ENCODE measurements around the gene APEH.

Gene APEH

GRCh38 chr3:49716691-49717210 lies 42.6 kb downstream of the APEH start:
- no peak overlapping the region for H3K27ac Mint-ChIP-seq (ENCODE audit: low read depth)
- H3K4me1 Mint-ChIP-seq: peaks cover 24% of the 10 kb centered on the region
- H3K36me3 Mint-ChIP-seq (ENCODE audit: insufficient read depth): peaks cover 18% of the 10 kb centered on the region
- DNase-seq (ENCODE audit: low spot score in 2 of 2): no peak
- H3K9me3 Mint-ChIP-seq: no peaks in the 10 kb centered on the region
- H3K27me3 Mint-ChIP-seq: no peaks in the 10 kb centered on the region
- H3K4me3 Mint-ChIP-seq: no peak overlapping the region
- no peak for ATAC-seq (replicated peaks; ENCODE audit: extremely low read depth, poor library complexity, severe bottlenecking)

GRCh38 chr3:49717211-49717958 lies 43.2 kb downstream of the APEH start:
- no peak for ATAC-seq (replicated peaks; ENCODE audit: extremely low read depth, poor library complexity, severe bottlenecking)
- Mint-ChIP-seq H3K27me3 (no peaks in the 10 kb centered on the region), H3K36me3 (ENCODE audit: insufficient read depth) (peaks cover 21% of the 10 kb centered on the region), H3K4me1 (peaks cover 24% of the 10 kb centered on the region), H3K4me3 (peak overlapping the region; percentile 31), H3K27ac (ENCODE audit: low read depth) (no peak overlapping the region), H3K9me3 (no peaks in the 10 kb centered on the region)
- DNase-seq (ENCODE audit: low spot score in 2 of 2): no peak

GRCh38 chr3:49717959-49718857 lies 44.1 kb downstream of the APEH start:
- Mint-ChIP-seq H3K36me3 (ENCODE audit: insufficient read depth) (peaks cover 21% of the 10 kb centered on the region), H3K27ac (ENCODE audit: low read depth) (peak overlapping the region; percentile 75), H3K27me3 (no peaks in the 10 kb centered on the region), H3K4me1 (peaks cover 33% of the 10 kb centered on the region), H3K4me3 (peak overlapping the region; percentile 84), H3K9me3 (no peaks in the 10 kb centered on the region)
- ATAC-seq (replicated peaks; ENCODE audit: extremely low read depth, poor library complexity, severe bottlenecking): no peak
- no peak for DNase-seq (ENCODE audit: low spot score in 2 of 2)

GRCh38 chr3:49718858-49719213 lies 44.7 kb downstream of the APEH start:
- Mint-ChIP-seq H3K27ac (ENCODE audit: low read depth) (peak overlapping the region; percentile 86), H3K27me3 (no peaks in the 10 kb centered on the region), H3K9me3 (no peaks in the 10 kb centered on the region), H3K4me1 (peaks cover 34% of the 10 kb centered on the region), H3K36me3 (ENCODE audit: insufficient read depth) (peaks cover 25% of the 10 kb centered on the region), H3K4me3 (peak overlapping the region; percentile 84)
- no peak for ATAC-seq (replicated peaks; ENCODE audit: extremely low read depth, poor library complexity, severe bottlenecking)
- no peak for DNase-seq (ENCODE audit: low spot score in 2 of 2)

GRCh38 chr3:49719214-49719884 lies 45.2 kb downstream of the APEH start, which contains the start of gene AMIGO3:
AMIGO3 (minus strand) TSS chr3:49719684; CDS start chr3:49719465, 219 bp downstream.
- ATAC-seq (replicated peaks; ENCODE audit: extremely low read depth, poor library complexity, severe bottlenecking) (peak; percentile 85), DNase-seq (ENCODE audit: low spot score in 2 of 2) (peak; percentile 82 to 88)
- no peaks in the 10 kb centered on the region for H3K27me3 Mint-ChIP-seq
- H3K9me3 Mint-ChIP-seq: no peaks in the 10 kb centered on the region
- H3K27ac Mint-ChIP-seq (ENCODE audit: low read depth): peak within 1 kb of the TSS; percentile 86
- H3K4me1 Mint-ChIP-seq: peaks cover 38% of the 10 kb centered on the region
- H3K4me3 Mint-ChIP-seq: peak within 1 kb of the TSS; percentile 84
- peaks cover 30% of the 10 kb centered on the region for H3K36me3 Mint-ChIP-seq (ENCODE audit: insufficient read depth)

GRCh38 chr3:49720855-49721595 lies 46.9 kb downstream of the APEH start:
- Mint-ChIP-seq H3K27ac (ENCODE audit: low read depth) (no peak overlapping the region), H3K36me3 (ENCODE audit: insufficient read depth) (peaks cover 34% of the 10 kb centered on the region), H3K4me1 (peaks cover 44% of the 10 kb centered on the region), H3K9me3 (no peaks in the 10 kb centered on the region), H3K4me3 (peak overlapping the region; percentile 84), H3K27me3 (no peaks in the 10 kb centered on the region)
- DNase-seq (ENCODE audit: low spot score in 2 of 2) (no peak), ATAC-seq (replicated peaks; ENCODE audit: extremely low read depth, poor library complexity, severe bottlenecking) (no peak)

- Mint-ChIP-seq H3K4me1 (peaks cover 44% of the 10 kb centered on the region), H3K27ac (ENCODE audit: low read depth) (no peak overlapping the region), H3K27me3 (no peaks in the 10 kb centered on the region), H3K36me3 (ENCODE audit: insufficient read depth) (peaks cover 34% of the 10 kb centered on the region), H3K4me3 (peak overlapping the region; percentile 84), H3K9me3 (no peaks in the 10 kb centered on the region)
- no peak for ATAC-seq (replicated peaks; ENCODE audit: extremely low read depth, poor library complexity, severe bottlenecking)
- no peak for DNase-seq (ENCODE audit: low spot score in 2 of 2)
These were observed 47.4 kb downstream of the APEH start for GRCh38 chr3:49721596-49721895.

GRCh38 chr3:49721896-49722781 lies 48.0 kb downstream of the APEH start:
- ATAC-seq (replicated peaks; ENCODE audit: extremely low read depth, poor library complexity, severe bottlenecking) (no peak), DNase-seq (ENCODE audit: low spot score in 2 of 2) (no peak)
- Mint-ChIP-seq H3K36me3 (ENCODE audit: insufficient read depth) (peaks cover 39% of the 10 kb centered on the region), H3K9me3 (no peaks in the 10 kb centered on the region), H3K4me1 (peaks cover 44% of the 10 kb centered on the region), H3K27me3 (no peaks in the 10 kb centered on the region), H3K27ac (ENCODE audit: low read depth) (peak overlapping the region; percentile 96), H3K4me3 (peak overlapping the region; percentile 86)

- ATAC-seq (replicated peaks; ENCODE audit: extremely low read depth, poor library complexity, severe bottlenecking) (no peak), DNase-seq (ENCODE audit: low spot score in 2 of 2) (no peak)
- Mint-ChIP-seq H3K4me3 (peak overlapping the region; percentile 86), H3K27ac (ENCODE audit: low read depth) (peak overlapping the region; percentile 96), H3K4me1 (peaks cover 44% of the 10 kb centered on the region), H3K9me3 (no peaks in the 10 kb centered on the region), H3K27me3 (no peaks in the 10 kb centered on the region), H3K36me3 (ENCODE audit: insufficient read depth) (peaks cover 42% of the 10 kb centered on the region)
These were observed 48.7 kb downstream of the APEH start for GRCh38 chr3:49722896-49723295.

- no peaks in the 10 kb centered on the region for H3K9me3 Mint-ChIP-seq
- DNase-seq (ENCODE audit: low spot score in 2 of 2): no peak
- peak overlapping the region; percentile 96 for H3K27ac Mint-ChIP-seq (ENCODE audit: low read depth)
- H3K4me1 Mint-ChIP-seq: peaks cover 44% of the 10 kb centered on the region
- peaks cover 42% of the 10 kb centered on the region for H3K36me3 Mint-ChIP-seq (ENCODE audit: insufficient read depth)
- peak; percentile 27 for ATAC-seq (replicated peaks; ENCODE audit: extremely low read depth, poor library complexity, severe bottlenecking)
- peak overlapping the region; percentile 86 for H3K4me3 Mint-ChIP-seq
- no peaks in the 10 kb centered on the region for H3K27me3 Mint-ChIP-seq
These were observed 49.1 kb downstream of the APEH start for GRCh38 chr3:49723296-49723627.

Data from central memory CD8-positive, alpha-beta T cell (primary cell).